Forelimb muscle (tissue), 1 donor: Measurements from ENCODE around the gene OLIG1. TPM values are rescaled to one million over a fixed set of nuclear protein-coding genes. Genes with fewer than 3 reads are reported as not detected.

Experiments
- DNase-seq: peaks from one replicate; pipeline ENCODE4 v3.0.0-alpha.2; 2013; ENCODE audit warnings: low read depth
- polyA plus RNA-seq: library from polyadenylated mRNA; unstranded; fragments of 120-200 nt; gene quantifications from one replicate; pipeline ENCODE4 v1.2.1, GENCODE V29; 2013; ENCODE audit not compliant: insufficient read length

The OLIG1 gene
- polyA plus RNA-seq, 1 donor, result 0.38 TPM

GRCh38 chr21:33031152-33031911 lies 38.6 kb upstream of the OLIG1 start:
- DNase-seq, result no peak

DNA sequence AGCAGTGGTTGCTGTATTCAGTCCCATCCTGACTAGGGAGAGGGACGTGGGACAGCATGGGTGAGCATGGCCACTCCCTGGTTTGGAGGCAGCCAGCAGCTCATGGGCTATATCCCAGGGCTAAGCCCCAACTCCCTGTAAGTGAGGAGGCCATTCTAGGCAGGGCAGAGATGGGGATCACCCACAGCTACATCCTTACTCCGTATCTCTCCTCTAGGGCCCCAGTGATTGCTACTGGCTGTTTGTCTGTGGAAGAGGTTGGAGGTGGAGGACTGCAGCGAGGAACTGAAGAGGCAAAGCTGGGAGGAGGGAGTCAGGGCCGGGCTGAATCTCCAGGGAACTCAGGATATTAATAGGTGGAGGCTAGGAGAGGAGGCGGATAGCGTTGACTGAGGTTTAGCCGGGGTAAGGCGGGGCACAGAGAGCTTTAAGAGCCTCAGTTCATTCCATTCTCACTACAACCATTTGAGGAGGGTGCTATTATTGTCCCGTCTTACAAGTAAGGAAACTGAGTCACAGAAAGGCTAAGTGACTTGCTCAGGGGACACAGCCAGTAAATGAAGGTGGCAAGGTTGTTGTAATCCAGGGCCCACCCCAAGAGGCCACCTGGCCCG lies 37.4 kb upstream of the OLIG1 start:
- no peak for DNase-seq

GRCh38 chr21:33033094-33033951 lies 36.6 kb upstream of the OLIG1 start:
- no peak for DNase-seq

DNA sequence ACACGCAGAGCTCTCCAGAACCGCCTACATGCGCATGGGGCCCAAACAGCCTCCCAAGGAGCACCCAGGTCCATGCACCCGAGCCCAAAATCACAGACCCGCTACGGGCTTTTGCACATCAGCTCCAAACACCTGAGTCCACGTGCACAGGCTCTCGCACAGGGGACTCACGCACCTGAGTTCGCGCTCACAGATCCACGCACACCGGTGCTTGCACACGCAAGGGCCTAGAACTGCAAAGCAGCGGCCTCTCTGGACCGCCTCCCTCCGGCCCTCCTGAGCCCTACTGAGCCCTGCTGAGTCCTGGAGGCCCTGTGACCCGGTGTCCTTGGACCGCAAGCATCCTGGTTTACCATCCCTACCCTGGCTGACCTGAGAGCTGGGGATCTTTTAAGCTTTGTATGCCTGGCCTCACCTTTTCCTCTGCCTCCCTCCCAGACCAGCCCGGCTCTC lies 36.0 kb upstream of the OLIG1 start:
- DNase-seq, result no peak

- no peak for DNase-seq
Observed at GRCh38 chr21:33035147-33035546, 34.8 kb upstream of the OLIG1 start.

DNA sequence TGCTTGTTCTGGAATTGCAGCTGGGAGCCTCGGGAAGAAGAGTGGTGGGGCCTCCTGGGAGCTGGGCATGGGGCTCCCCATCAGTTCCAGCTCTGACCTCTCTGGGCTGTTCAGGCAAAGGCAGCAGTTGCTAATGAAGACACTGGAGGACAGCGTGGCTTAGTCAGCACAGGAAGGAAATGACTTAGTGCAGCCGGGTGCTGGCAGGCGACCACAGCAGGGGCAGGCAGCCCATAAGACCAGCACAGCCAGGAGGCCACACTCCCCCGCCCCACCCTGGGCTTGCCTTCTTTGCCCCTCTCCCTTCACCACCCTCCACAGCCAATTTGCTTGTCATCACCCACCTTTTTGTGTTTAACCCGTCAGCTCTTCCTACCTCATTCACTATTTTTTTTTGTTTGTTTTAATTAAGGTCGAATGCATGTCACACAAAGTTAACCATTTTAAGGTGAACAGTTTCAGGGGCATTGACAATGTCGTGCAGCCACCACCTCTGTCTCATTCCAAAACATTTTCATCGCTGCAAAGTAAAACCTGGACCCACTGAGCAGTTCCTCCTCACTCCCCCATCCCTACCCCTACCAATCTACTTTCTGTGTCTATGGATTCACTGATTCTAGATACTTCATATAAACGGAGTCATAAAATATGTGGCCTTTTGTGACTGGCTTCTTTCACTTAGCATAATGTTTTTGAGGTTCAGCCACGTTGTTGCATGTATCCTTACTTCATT lies 33.3 kb upstream of the OLIG1 start:
- DNase-seq, result no peak

- DNase-seq, result no peak
Observed at GRCh38 chr21:33037501-33037900, 32.4 kb upstream of the OLIG1 start.

DNA sequence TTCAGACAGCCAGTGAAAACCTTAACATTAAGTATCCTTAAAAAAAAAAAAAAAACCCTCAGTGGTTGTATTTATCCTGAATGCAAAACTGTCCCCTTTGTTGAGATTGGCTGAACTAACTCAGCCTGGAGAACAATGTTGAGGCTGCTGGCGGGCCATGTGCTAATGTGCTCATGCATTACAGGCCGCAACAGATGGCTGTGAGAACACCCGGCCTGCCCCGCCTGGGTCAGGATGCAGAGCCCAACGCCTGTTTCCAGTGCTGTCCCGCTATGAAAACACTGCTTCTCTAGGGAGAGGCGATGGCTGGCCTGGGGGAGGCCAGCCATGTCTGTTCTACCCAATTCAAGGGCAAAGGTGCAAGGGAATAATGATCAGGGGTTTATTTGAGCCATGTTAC lies 30.4 kb upstream of the OLIG1 start:
- no peak for DNase-seq

- DNase-seq, result no peak
Observed at GRCh38 chr21:33040215-33040614, 29.7 kb upstream of the OLIG1 start.

GRCh38 chr21:33041981-33042380 lies 28.0 kb upstream of the OLIG1 start:
- no peak for DNase-seq

DNA sequence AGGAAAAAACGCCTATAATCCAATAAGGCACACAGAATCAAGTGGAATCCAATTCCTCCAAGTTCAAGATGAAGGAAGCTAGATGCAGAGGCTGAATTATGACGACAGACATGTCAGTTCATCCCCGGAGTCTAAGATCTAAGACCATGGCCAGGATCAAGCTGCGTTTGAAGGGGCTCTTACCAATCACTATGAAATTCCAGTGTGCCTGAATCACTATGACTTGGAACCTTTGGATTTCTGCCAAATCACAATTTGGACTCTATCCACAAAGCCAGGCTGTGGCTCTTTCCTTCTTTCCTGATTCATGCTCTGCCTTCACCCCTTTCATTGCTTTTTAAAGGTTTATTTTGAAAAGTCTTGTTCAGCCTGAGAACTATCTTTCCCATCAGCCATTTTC lies 27.1 kb upstream of the OLIG1 start:
- no peak for DNase-seq

DNA sequence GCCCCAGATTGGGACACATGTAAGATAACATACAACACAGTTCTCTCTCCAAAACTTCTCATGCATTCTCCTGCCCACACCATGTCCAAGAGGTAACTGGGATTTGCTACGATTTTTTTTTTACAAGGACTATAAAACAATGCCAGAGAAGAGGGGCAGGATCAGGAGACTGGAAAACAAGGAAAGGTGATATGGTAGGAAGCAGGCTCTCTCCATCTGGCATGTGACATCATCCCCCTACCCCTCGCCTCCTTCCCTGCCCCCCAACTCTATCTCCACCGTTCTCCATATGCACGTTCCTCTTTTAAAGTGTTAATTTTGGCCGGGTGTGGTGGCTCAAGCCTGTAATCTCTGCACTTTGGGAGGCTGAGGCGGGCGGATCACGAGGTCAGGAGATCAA lies 23.5 kb upstream of the OLIG1 start:
- DNase-seq, result no peak

DNA sequence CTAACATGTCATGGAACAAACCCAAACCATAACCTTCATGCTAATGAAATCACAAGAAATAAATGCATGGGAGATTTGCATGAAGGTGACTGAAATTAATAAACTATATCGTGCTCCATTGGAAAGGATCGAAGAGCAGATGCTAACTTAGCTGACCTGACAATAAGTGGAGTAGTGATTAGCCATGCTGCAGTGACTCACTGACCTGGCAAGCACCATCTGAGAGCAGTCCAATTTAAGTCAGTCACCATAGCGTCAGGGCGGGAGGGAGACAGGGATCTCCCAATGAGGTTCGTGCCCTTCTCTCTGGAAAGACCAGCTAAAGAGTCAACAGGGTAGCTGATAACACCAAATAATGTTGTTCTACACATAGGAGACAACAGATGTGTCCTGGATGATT lies 22.7 kb upstream of the OLIG1 start:
- no peak for DNase-seq

DNA sequence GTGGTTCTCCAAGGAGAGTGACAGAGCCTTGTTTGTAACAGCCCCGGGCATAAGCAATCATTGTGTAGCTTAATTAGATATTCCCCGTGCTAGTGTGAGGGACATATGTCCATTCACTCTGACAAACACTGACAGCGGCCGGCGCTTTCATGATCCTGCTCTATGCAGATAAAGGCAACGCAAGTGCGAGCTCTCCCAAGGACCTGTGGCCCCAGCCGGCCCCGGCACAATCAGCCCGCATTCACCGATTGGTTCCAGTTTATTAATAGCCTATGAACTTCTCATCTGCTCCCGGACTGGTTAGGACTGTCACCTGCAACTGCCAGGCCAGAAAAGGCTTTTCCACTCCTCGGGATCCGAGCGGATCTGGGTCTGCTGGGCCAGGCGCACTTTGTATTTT lies 18.0 kb upstream of the OLIG1 start:
- DNase-seq, result no peak

- no peak for DNase-seq
Observed at GRCh38 chr21:33053951-33054350, 16.0 kb upstream of the OLIG1 start.

- DNase-seq, result no peak
Observed at GRCh38 chr21:33055991-33056390, 13.9 kb upstream of the OLIG1 start.

- DNase-seq, result no peak
Observed at GRCh38 chr21:33057385-33057940, 12.5 kb upstream of the OLIG1 start.

- no peak for DNase-seq
Observed at GRCh38 chr21:33058527-33058926, 11.4 kb upstream of the OLIG1 start.

- no peak for DNase-seq
Observed at GRCh38 chr21:33058957-33059356, 11.0 kb upstream of the OLIG1 start.

DNA sequence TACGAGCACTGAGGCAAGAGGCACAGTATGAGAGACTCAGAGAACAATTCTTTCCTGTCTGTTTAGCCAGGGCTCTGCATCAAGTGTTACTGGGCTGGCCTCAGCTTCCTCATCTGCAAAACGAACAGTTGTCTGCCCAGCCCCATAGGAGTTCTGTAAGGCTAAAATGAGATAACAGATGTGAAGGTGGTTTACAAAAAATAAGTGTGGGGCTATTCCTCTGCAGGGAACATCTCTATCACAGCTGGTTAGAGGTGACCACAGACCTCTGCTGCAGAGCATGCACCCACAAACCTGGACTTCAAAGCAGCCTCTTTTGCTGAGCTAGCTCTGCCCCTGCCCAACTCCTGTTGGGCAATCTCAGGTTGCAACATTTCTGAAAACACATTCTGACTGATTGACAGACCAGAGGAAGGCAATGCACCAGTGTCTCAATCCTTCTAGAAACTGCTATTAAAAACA lies 10.5 kb upstream of the OLIG1 start:
- DNase-seq, result no peak

DNA sequence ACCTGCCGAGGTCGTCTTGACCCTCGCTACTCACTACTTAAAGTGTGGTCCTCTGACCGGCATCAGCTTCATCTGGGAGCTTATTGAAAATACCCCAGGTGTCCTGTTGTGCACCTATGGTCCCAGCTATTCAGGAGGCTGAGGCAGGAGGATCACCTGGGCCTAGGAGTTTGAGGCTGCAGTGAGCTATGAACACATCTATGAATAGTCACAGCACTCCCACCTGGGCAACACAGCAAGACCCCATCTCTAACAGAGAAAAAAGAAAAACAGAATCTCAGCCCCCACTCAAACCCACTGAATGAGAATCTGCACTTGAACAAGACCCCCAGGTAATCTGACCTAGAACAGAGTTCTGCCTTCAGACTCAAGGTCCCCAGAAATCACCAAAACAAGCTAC lies 8.7 kb upstream of the OLIG1 start:
- no peak for DNase-seq
